ENCODE results near the gene TTN. TPM values are rescaled to one million over a fixed set of nuclear protein-coding genes. Genes with fewer than 3 reads are reported as not detected.

TTN gene
- total and polyA plus RNA-seq, 8 donors = 0.96 to 13.8 (median 8.3) TPM

DNA sequence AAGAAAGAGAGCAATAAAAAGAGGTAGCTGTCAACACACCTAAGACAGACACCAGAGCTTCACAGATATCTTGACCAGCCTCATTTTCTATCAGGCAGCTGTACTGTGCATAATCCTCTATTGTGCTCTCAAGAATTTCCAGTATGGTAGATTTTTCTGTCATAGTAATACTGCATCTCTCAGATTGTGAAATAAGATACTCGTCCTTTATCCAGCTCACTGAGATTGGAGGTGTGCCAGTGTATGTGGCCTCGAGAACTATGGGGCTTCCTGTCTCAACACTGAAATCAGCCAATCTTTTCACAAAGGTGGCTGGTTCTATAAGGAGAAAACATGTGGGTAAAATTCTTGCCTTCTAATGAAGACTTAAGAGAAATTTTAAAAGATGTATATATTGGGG lies 88.9 kb downstream of the TTN start:
- Histone ChIP-seq H3K4me3 (no peak overlapping the region), H3K27me3 (no peaks in the 10 kb centered on the region), H3K9me3 (no peaks in the 10 kb centered on the region), H3K36me3 (peaks cover 0 to 41% (median 0%) of the 10 kb centered on the region in 3 donors), H3K27ac (no peak overlapping the region), H3K4me1 (no peaks in the 10 kb centered on the region)
- ATAC-seq (no peak), DNase-seq (no peak), FAIRE-seq (no peak)
- WGBS, 2 donors = 43 to 53% methylated on average over 2 of the region's 2 CpGs
- intact Hi-C loops (cut with DNase I) = no loop called here
- TF ChIP-seq, protein P1, sequence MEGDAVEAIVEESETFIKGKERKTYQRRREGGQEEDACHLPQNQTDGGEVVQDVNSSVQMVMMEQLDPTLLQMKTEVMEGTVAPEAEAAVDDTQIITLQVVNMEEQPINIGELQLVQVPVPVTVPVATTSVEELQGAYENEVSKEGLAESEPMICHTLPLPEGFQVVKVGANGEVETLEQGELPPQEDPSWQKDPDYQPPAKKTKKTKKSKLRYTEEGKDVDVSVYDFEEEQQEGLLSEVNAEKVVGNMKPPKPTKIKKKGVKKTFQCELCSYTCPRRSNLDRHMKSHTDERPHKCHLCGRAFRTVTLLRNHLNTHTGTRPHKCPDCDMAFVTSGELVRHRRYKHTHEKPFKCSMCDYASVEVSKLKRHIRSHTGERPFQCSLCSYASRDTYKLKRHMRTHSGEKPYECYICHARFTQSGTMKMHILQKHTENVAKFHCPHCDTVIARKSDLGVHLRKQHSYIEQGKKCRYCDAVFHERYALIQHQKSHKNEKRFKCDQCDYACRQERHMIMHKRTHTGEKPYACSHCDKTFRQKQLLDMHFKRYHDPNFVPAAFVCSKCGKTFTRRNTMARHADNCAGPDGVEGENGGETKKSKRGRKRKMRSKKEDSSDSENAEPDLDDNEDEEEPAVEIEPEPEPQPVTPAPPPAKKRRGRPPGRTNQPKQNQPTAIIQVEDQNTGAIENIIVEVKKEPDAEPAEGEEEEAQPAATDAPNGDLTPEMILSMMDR (IDR thresholded peaks at IDR 0.05) = no peak

DNA sequence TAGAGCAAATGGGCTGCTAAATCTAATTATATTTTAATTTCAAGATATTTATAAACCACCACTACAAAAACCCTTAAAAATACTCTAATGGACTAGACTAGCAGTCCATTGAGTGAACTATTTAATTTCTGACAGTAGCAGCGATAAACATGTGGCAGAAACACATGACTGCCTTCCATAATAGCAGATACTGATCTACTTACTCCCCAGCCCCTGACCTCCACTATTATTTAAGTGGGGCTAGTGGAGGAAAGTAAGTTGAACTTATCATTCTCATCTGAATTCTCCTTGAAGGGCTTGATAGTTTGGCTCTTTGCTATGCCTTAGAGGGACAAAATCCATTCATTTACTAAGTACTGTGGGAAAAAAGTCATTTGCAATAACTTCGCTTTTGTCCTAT lies 90.8 kb downstream of the TTN start:
- Histone ChIP-seq H3K4me3 (no peak overlapping the region), H3K27me3 (no peaks in the 10 kb centered on the region), H3K4me1 (no peaks in the 10 kb centered on the region), H3K36me3 (peaks cover 0 to 46% (median 0%) of the 10 kb centered on the region in 3 donors), H3K27ac (no peak overlapping the region), H3K9me3 (no peaks in the 10 kb centered on the region)
- no peak for FAIRE-seq
- no peak for DNase-seq
- 88% methylated on average over 2 of the region's 2 CpGs for WGBS, 2 donors
- intact Hi-C loops (cut with DNase I) = no loop called here
- TF ChIP-seq, protein P1 (IDR thresholded peaks at IDR 0.05) = no peak
- no peak for ATAC-seq

DNA sequence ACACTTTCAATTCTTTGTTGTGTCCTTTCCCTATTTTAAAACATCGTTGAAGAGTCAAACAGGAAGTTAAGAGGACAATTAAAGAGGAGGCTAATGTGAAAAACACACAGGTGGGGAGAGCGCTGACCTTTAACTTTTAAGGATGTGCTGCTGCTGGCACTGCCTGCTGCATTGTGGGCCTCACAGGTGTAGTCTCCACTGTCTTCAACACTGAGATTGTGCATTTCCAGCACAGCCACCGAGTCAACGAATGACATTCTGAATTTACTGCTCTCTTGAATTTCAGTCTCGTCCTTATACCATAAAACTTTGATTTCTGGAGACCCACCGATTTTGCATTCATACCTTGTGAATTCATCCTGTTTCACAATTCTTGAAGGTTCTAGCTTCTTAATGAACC lies 91.9 kb downstream of the TTN start:
- Histone ChIP-seq H3K27ac (no peak overlapping the region), H3K4me1 (no peaks in the 10 kb centered on the region), H3K27me3 (no peaks in the 10 kb centered on the region), H3K9me3 (no peaks in the 10 kb centered on the region), H3K4me3 (no peak overlapping the region), H3K36me3 (peaks cover 0 to 40% (median 0%) of the 10 kb centered on the region in 3 donors)
- WGBS, 2 donors = 84 to 87% methylated on average over 6 of the region's 6 CpGs
- FAIRE-seq (no peak), DNase-seq (no peak), ATAC-seq (no peak)
- intact Hi-C loops (cut with DNase I) = no loop called here
- TF ChIP-seq, protein P1 (IDR thresholded peaks at IDR 0.05) = no peak

DNA sequence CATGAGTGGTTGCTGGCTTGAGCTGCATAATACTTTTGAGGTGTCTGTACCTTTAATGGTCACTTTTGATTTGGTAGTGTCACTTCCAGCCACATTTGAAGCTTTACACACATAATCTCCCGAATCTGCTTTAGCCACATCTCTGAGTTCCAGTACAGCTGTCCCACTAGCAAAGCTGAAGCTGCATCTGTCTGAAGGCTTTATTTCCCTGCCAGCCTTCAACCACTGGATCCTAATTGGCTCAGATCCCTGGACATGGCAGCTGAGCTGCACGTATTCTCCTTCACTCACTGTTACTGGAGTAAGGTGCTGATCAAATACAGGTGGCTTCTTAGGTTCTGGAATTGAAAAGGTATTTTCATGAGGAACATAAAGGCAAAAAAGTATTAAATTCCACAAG lies 99.7 kb downstream of the TTN start:
- 57 to 72% methylated on average over 2 of the region's 2 CpGs for WGBS, 2 donors
- FAIRE-seq (no peak), ATAC-seq (no peak), DNase-seq (no peak)
- H3K4me3 ChIP-seq = no peak overlapping the region
- H3K4me1 ChIP-seq = no peaks in the 10 kb centered on the region
- no peaks in the 10 kb centered on the region for H3K27me3 ChIP-seq
- intact Hi-C loops (cut with DNase I) = no loop called here
- no peaks in the 10 kb centered on the region for H3K9me3 ChIP-seq
- TF ChIP-seq, protein P1 (IDR thresholded peaks at IDR 0.05) = no peak
- H3K27ac ChIP-seq = no peak overlapping the region
- H3K36me3 ChIP-seq = peaks cover 0 to 32% (median 0%) of the 10 kb centered on the region in 3 donors

DNA sequence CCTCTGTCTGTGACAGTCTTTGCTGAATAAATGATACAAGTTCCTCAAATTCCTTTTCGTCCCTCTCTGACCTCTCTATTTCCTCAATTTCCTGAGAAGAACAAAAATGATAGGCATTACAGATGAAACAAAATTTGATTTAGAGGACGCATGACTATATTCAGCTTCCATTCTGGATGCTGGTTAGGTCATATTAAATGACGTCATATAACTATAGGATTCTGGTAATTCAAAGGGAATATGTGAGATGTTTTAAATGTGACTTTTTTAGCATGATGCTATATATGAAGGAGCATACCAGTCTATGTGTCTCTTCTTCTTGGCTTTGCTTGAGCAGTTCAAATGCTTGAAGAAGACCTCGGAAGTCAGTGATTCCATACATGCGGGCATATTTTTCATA lies 102.3 kb downstream of the TTN start:
- ATAC-seq (no peak), DNase-seq (no peak), FAIRE-seq (no peak)
- TF ChIP-seq, protein P1 (IDR thresholded peaks at IDR 0.05) = no peak
- no peaks in the 10 kb centered on the region for H3K27me3 ChIP-seq
- intact Hi-C loops (cut with DNase I) = no loop called here
- H3K4me3 ChIP-seq = no peak overlapping the region
- peaks cover 0 to 26% (median 0%) of the 10 kb centered on the region in 3 donors for H3K36me3 ChIP-seq
- 87 to 88% methylated on average over 5 of the region's 5 CpGs for WGBS, 2 donors
- H3K9me3 ChIP-seq = no peaks in the 10 kb centered on the region
- no peak overlapping the region for H3K27ac ChIP-seq
- no peaks in the 10 kb centered on the region for H3K4me1 ChIP-seq
